HL-60 (cell line): Measurements from ENCODE around the gene ITPR3.

ENCODE experiments used
- CTCF ChIP-seq: IDR thresholded peaks from one replicate; pipeline ENCODE4 v1.5.1; 2011; ENCODE audit warnings: low read length, control low read depth, inconsistent platforms; ENCODE audit not compliant: insufficient read depth
- GABPA ChIP-seq: IDR thresholded peaks from 2 replicates; pipeline ENCODE4 v1.6.1; 2012; ENCODE audit warnings: low read depth
- POLR2AphosphoS5 ChIP-seq: IDR thresholded peaks from 2 replicates; pipeline ENCODE4 v1.6.1; 2012; ENCODE audit warnings: low read depth
- REST ChIP-seq: IDR thresholded peaks from 2 replicates; pipeline ENCODE4 v1.6.1; 2012; ENCODE audit warnings: low read depth; ENCODE audit not compliant: insufficient replicate concordance

DNA sequence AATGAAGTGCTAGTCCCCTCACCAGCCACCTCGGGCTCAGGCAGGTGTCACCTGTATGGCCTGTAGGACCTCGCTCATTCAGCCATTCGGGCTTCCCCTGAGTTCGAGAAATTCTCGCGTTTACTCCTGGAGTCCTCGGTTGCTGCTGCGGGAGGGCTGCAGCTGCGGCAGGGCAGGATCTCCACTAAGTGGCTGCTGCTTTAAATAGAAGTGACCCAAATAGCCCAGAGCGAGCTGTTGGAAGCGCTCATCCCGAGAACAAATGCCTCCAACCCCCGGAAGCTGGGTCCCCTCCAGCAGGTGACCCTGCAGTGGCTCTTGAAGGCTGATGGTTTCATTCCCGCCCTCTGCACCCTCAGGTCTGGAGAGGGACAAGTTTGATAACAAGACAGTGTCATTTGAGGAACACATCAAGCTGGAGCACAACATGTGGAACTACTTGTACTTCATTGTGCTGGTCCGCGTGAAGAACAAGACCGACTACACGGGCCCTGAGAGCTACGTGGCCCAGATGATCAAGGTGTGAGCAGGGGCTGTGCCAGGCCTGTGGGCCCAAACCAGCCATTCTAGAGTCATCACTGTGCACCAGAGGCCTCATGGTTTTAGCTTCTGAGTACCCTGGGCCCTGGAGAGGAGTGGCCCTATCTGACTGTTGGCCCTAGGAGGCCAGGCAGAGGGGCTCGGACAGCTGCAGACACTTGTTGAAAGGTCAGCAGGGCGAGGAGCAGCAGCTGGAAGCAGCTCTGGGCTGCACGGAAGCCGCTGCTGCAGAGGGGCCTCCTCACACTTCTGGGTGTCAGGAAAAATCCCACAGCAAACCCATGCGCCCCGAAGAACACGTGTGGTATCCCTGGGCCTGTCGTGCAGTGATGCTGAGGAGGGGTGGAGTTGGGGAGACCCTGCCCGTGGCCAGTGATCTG, 72.3 kb downstream of the ITPR3 start:
- no peak for TF ChIP-seq CTCF
- no peak for TF ChIP-seq REST
- no peak for TF ChIP-seq POLR2AphosphoS5
- no peak for TF ChIP-seq GABPA
